BLaER1 treated with 17β-estradiol and CSF1 and Interleukin-3, amounts not matched to agents 10 nM and 100 nM (cell line): Measurements from ENCODE around the gene ATG7.

Experiments used
- H3K27ac ChIP-seq, 11 experiments: shearing (Covaris generic); formaldehyde crosslinking; 2 replicates each; pipeline ENCODE4 v1.8.1; 2022
- H3K27me3 ChIP-seq, 11 experiments: shearing (Covaris generic); formaldehyde crosslinking; 2 replicates each; pipeline ENCODE4 v1.8.1; 2022
- H3K36me3 ChIP-seq, 11 experiments: shearing (Covaris generic); formaldehyde crosslinking; 2 replicates each; pipeline ENCODE4 v1.8.1; 2022
- H3K4me1 ChIP-seq, 10 experiments: shearing (Covaris generic); formaldehyde crosslinking; 2 replicates each; pipeline ENCODE4 v1.8.1; 2022
- H3K4me2 ChIP-seq, 11 experiments: shearing (Covaris generic); formaldehyde crosslinking; 2 replicates each; pipeline ENCODE4 v1.8.1; 2022
- H3K4me3 ChIP-seq, 10 experiments: shearing (Covaris generic); formaldehyde crosslinking; 2 replicates each; pipeline ENCODE4 v1.8.1; 2022
- H3K9ac ChIP-seq, 11 experiments: shearing (Covaris generic); formaldehyde crosslinking; 2 replicates each; pipeline ENCODE4 v1.8.1; 2022
- H3K9me3 ChIP-seq, 11 experiments: shearing (Covaris generic); formaldehyde crosslinking; replicated peaks in 1 of 11; 2 replicates each; pipeline ENCODE4 v1.8.1; 2022
- H4K20me1 ChIP-seq, 11 experiments: shearing (Covaris generic); formaldehyde crosslinking; 2 replicates each; pipeline ENCODE4 v1.8.1; 2022
- Cebpa-rat ChIP-seq, 11 experiments: shearing (Covaris generic); IDR thresholded peaks; 2 replicates each; pipeline ENCODE4 v1.8.1; 2022

ATG7 gene

DNA sequence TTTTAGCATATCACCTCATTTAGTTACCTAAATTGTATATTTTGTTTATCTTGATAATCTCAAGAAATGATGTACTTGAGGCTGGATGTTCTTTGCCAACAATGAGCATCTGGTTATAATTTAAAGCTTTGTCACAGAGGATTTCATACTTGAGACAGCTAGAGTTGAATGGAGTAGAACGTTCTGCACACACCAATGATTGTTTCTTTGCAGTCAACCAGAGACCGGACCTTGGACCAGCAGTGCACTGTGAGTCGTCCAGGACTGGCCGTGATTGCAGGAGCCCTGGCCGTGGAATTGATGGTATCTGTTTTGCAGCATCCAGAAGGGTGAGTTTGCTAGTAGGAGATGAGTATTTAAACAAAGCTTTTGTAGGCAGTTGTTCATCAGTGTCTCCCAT is 90.4 kb downstream of the ATG7 start:
- H3K36me3 ChIP-seq = peaks cover 79 to 100% (median 90%) of the 10 kb centered on the region in 11 experiments
- no peaks in the 10 kb centered on the region for H3K27me3 ChIP-seq
- TF ChIP-seq Cebpa-rat (IDR thresholded peaks at IDR 0.05) = no peak
- no peak overlapping the region for H3K4me3 ChIP-seq
- H3K4me2 ChIP-seq = no peak overlapping the region
- H3K9me3 ChIP-seq = peaks cover 0 to 9% (median 0%) of the 10 kb centered on the region in 11 experiments; a peak in 2 of 22 replicates
- no peaks in the 10 kb centered on the region; a peak in 1 of 22 replicates for H4K20me1 ChIP-seq
- H3K9ac ChIP-seq = no peak overlapping the region
- H3K27ac ChIP-seq = no peak overlapping the region
- peaks cover 0 to 50% (median 36%) of the 10 kb centered on the region in 10 experiments; a peak in 19 of 20 replicates for H3K4me1 ChIP-seq

DNA sequence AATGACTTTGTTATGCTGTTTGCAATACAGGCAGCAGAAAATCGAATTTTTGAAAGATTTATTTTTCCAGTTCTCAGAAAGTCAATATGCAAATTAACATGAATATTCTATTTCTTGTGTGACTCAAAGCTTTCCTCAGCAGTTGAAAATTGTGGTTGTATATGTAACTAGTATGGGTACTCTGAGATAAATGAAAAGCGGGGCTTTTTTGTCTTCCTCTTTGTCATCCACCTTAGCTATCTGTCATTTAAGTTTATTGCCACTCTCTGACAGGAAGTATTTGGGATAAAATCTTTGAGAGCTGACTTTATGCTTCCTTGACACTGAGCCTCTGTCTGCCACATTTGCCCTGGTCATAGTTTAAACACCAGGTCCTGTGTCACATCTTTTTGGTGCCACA is 91.5 kb downstream of the ATG7 start:
- Histone ChIP-seq H3K9me3 (peaks cover 0 to 9% (median 0%) of the 10 kb centered on the region in 11 experiments; a peak in 2 of 22 replicates), H3K9ac (no peak overlapping the region), H3K27ac (peak overlapping the region in 5 of 11 experiments; percentile 7 to 90 (median 89); a peak in 6 of 22 replicates), H3K4me3 (no peak overlapping the region), H3K4me2 (peak overlapping the region in 3 of 11 experiments; percentile 79 to 93 (median 85); a peak in 7 of 22 replicates), H3K36me3 (peaks cover 73 to 99% (median 87%) of the 10 kb centered on the region in 11 experiments), H3K27me3 (no peaks in the 10 kb centered on the region), H3K4me1 (peaks cover 0 to 62% (median 48%) of the 10 kb centered on the region in 10 experiments; a peak in 19 of 20 replicates), H4K20me1 (no peaks in the 10 kb centered on the region)
- no peak for TF ChIP-seq Cebpa-rat (IDR thresholded peaks at IDR 0.05)

DNA sequence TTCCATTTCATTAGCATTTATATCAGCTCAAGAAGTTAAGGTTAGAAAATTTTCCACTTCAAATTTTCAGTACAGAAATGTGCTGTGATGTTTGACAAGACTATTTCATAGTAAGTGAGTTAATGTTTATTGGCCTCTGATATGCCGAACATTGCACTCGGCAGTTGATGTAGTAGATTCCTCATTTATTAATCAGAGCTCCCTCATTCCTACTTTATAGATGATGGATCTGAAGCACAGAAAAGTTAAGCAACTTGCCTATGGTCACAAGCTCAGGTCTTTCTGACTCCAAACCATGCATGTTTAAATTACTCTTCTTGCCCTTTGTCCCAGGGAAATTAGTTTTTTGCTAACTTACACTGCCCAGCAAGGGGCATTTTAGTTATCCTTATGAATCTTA is 92.0 kb downstream of the ATG7 start:
- Histone ChIP-seq H3K9me3 (peaks cover 0 to 9% (median 0%) of the 10 kb centered on the region in 11 experiments; a peak in 2 of 22 replicates), H3K4me1 (peaks cover 0 to 66% (median 50%) of the 10 kb centered on the region in 10 experiments; a peak in 19 of 20 replicates), H3K27ac (peak overlapping the region in 6 of 11 experiments; percentile 79 to 90 (median 89); a peak in 11 of 22 replicates), H3K27me3 (no peaks in the 10 kb centered on the region), H4K20me1 (no peaks in the 10 kb centered on the region), H3K9ac (peak overlapping the region in 1 of 11 experiments; percentile 46; a peak in 1 of 22 replicates), H3K36me3 (peaks cover 72 to 98% (median 88%) of the 10 kb centered on the region in 11 experiments), H3K4me3 (no peak overlapping the region), H3K4me2 (peak overlapping the region in 6 of 11 experiments; percentile 74 to 93 (median 83); a peak in 10 of 22 replicates)
- no peak for TF ChIP-seq Cebpa-rat (IDR thresholded peaks at IDR 0.05)

DNA sequence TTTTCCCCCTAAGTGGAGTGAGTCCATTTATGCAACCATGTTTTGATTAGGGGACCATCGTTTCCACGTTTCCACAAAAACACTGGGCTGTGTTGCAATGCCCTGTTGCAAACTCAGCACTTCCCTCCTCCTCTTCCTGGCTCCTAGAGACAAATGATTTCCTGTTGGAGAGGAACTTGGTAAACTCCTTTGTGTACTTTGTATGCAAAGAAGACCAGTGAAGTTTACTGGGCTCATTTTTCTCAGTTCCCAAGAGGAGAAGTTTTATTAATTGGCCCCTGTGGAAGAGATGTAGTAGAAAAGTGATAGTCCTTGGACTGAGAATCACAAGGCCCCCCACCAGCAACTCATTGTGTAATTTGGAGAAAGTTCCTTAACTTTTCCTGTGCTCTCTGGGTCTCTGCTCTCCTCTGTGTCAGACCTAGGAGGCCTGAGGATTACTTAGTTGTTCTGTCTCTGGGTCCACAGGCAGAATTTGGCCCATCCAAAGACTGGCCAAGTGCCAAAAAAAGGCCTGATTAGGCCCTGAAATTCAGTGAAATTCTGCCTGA is 95.0 kb downstream of the ATG7 start:
- H4K20me1 ChIP-seq = no peaks in the 10 kb centered on the region
- peaks cover 0 to 9% (median 0%) of the 10 kb centered on the region in 11 experiments; a peak in 2 of 22 replicates for H3K9me3 ChIP-seq
- H3K36me3 ChIP-seq = peaks cover 63 to 92% (median 72%) of the 10 kb centered on the region in 11 experiments
- peak overlapping the region in 6 of 10 experiments; percentile 8 to 41 (median 27); a peak in 7 of 20 replicates for H3K4me3 ChIP-seq
- peak overlapping the region in 9 of 11 experiments; percentile 54 to 76 (median 74); a peak in 16 of 22 replicates for H3K9ac ChIP-seq
- H3K27ac ChIP-seq = peak overlapping the region; percentile 36 to 90 (median 83); a peak in 21 of 22 replicates
- peak; percentile 30 to 98 (median 90); a peak in 21 of 22 replicates for TF ChIP-seq Cebpa-rat (IDR thresholded peaks at IDR 0.05)
- peaks cover 0 to 95% (median 57%) of the 10 kb centered on the region in 10 experiments; a peak in 19 of 20 replicates for H3K4me1 ChIP-seq
- H3K27me3 ChIP-seq = no peaks in the 10 kb centered on the region
- peak overlapping the region in 10 of 11 experiments; percentile 23 to 93 (median 76); a peak in 20 of 22 replicates for H3K4me2 ChIP-seq

DNA sequence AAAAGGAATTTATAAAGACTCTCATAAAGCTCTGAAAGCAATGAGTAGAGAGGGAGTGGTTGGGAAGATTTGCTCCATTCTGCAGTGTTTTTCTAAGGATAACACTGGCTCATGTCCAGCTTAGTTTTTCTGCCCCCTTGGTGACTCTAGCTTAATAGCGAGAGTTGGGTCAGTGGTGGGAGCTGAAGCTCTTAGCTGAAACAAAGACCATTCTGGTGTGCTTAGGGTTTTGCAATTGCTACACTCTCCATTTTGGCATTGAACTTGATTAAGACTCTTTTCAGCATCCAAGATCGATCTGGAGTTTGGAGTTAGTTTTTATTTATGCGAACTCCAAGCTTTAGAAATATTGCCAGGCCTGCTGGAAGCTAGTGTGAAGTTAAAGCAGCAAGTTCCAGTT is 98.0 kb downstream of the ATG7 start:
- H3K4me2 ChIP-seq = peak overlapping the region in 4 of 11 experiments; percentile 1 to 93 (median 13); a peak in 6 of 22 replicates
- H3K4me3 ChIP-seq = no peak overlapping the region
- peak overlapping the region in 1 of 11 experiments; percentile 89; a peak in 2 of 22 replicates for H3K27ac ChIP-seq
- TF ChIP-seq Cebpa-rat (IDR thresholded peaks at IDR 0.05) = no peak
- peaks cover 0 to 98% (median 57%) of the 10 kb centered on the region in 10 experiments; a peak in 19 of 20 replicates for H3K4me1 ChIP-seq
- H3K27me3 ChIP-seq = no peaks in the 10 kb centered on the region
- H3K9me3 ChIP-seq = peaks cover 0 to 9% (median 0%) of the 10 kb centered on the region in 11 experiments; a peak in 2 of 22 replicates
- peaks cover 36 to 79% (median 48%) of the 10 kb centered on the region in 11 experiments for H3K36me3 ChIP-seq
- no peak overlapping the region for H3K9ac ChIP-seq
- peaks cover 0 to 5% (median 0%) of the 10 kb centered on the region in 11 experiments; a peak in 2 of 22 replicates for H4K20me1 ChIP-seq

DNA sequence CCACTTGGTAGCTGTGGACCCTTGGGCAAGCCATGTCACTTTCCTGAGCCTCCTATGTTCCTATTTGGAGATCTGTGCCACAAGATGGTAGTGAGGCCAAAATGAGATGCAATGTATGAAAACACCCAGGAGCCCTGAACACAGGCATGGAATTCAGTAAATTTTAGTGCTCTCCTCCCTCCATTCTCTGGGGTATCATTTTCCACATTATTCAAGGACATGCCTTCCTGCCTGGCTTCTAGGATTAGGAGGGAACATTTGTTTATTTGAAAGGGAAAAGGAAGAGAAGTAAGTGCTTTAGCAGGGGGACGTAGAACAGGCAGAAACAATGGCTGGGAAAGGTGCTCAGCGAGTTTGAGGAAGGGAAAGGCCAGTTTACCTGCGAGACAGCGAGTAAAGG is 98.8 kb downstream of the ATG7 start:
- Histone ChIP-seq H3K27ac (0 out of 22 replicates have a peak overlapping the region, but pooled peaks of 1 of the 11 experiments have one; percentile 16), H4K20me1 (peaks cover 0 to 5% (median 0%) of the 10 kb centered on the region in 11 experiments; a peak in 3 of 22 replicates), H3K4me3 (no peak overlapping the region), H3K9me3 (peaks cover 0 to 9% (median 0%) of the 10 kb centered on the region in 11 experiments; a peak in 2 of 22 replicates), H3K4me1 (peaks cover 0 to 98% (median 49%) of the 10 kb centered on the region in 10 experiments; a peak in 19 of 20 replicates), H3K4me2 (peak overlapping the region in 4 of 11 experiments; percentile 1 to 93 (median 13); a peak in 4 of 22 replicates), H3K27me3 (no peaks in the 10 kb centered on the region), H3K36me3 (peaks cover 28 to 71% (median 48%) of the 10 kb centered on the region in 11 experiments), H3K9ac (no peak overlapping the region)
- no peak for TF ChIP-seq Cebpa-rat (IDR thresholded peaks at IDR 0.05)

DNA sequence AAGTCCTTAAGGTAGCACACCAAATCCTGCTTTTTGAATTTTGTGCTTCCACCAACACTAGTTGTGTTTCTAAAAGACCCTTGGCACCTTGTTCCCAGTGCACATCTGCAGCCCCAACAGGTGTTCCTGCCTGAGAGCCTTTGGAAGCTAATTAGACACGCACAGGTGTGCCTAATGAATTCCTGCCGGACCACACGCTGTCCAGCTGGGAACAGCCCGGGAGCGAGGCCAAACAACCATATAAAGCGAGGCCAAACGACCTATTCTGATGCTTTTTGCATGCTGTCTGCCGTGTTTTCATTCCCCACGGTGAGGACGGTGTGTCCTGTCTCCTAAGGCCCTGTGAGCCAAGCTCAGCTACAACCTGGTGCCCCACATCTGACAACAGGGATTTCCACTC is 99.5 kb downstream of the ATG7 start:
- H3K9ac ChIP-seq = no peak overlapping the region
- H4K20me1 ChIP-seq = peaks cover 0 to 5% (median 0%) of the 10 kb centered on the region in 11 experiments; a peak in 3 of 22 replicates
- peak overlapping the region in 1 of 11 experiments; percentile 7; a peak in 1 of 22 replicates for H3K4me2 ChIP-seq
- H3K36me3 ChIP-seq = peaks cover 22 to 63% (median 43%) of the 10 kb centered on the region in 11 experiments
- peaks cover 0 to 98% (median 42%) of the 10 kb centered on the region in 10 experiments; a peak in 19 of 20 replicates for H3K4me1 ChIP-seq
- H3K9me3 ChIP-seq = peaks cover 0 to 1% (median 0%) of the 10 kb centered on the region in 11 experiments; a peak in 1 of 22 replicates
- TF ChIP-seq Cebpa-rat (IDR thresholded peaks at IDR 0.05) = no peak
- no peak overlapping the region for H3K27ac ChIP-seq
- H3K4me3 ChIP-seq = no peak overlapping the region
- no peaks in the 10 kb centered on the region for H3K27me3 ChIP-seq

DNA sequence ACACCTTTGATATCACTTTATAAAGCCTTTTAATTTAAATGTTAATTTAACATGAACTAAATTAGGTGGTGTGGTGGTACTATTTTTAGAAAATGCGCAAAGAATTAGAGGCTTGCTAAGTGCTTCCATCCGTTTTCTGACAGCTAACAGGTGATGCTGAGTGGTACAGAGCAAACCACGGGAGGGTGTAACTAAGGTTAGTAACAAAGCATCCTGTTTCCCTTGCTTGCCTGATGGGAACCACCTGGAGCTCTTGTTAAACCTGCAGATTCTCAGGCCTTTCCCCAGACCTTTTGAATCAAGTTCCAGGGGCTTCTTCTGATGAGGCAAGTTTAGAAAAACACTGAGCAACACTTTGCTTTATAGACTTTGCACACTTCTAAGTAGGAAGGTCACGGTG is 101.0 kb downstream of the ATG7 start:
- no peaks in the 10 kb centered on the region for H3K27me3 ChIP-seq
- peak overlapping the region in 5 of 11 experiments; percentile 38 to 74 (median 62); a peak in 11 of 22 replicates for H3K4me2 ChIP-seq
- peaks cover 0 to 5% (median 0%) of the 10 kb centered on the region in 11 experiments; a peak in 3 of 22 replicates for H4K20me1 ChIP-seq
- H3K4me1 ChIP-seq = peaks cover 0 to 90% (median 27%) of the 10 kb centered on the region in 10 experiments; a peak in 14 of 20 replicates
- H3K36me3 ChIP-seq = peaks cover 8 to 54% (median 51%) of the 10 kb centered on the region in 11 experiments
- H3K9ac ChIP-seq = no peak overlapping the region
- peak overlapping the region in 1 of 11 experiments; percentile 33; a peak in 1 of 22 replicates for H3K27ac ChIP-seq
- no peak overlapping the region for H3K4me3 ChIP-seq
- H3K9me3 ChIP-seq = no peaks in the 10 kb centered on the region
- TF ChIP-seq Cebpa-rat (IDR thresholded peaks at IDR 0.05) = no peak
